Measurements from ENCODE around the gene PPP1R9A.

Gene PPP1R9A

GRCh38 chr7:95322854-95323253, 415.5 kb downstream of the PPP1R9A start:
- TF ChIP-seq POLR2A (IDR thresholded peaks at IDR 0.05; ENCODE audit: low read length) = no peak
- TF ChIP-seq GATA1 (IDR thresholded peaks at IDR 0.05; ENCODE audit: low read depth, low read length) = no peak
- no peak for DNase-seq

- no peak for DNase-seq
- TF ChIP-seq POLR2A (IDR thresholded peaks at IDR 0.05; ENCODE audit: low read length) = no peak
- no peak for TF ChIP-seq GATA1 (IDR thresholded peaks at IDR 0.05; ENCODE audit: low read depth, low read length)
Observed at GRCh38 chr7:95323410-95324129, 416.2 kb downstream of the PPP1R9A start.

GRCh38 chr7:95324431-95324830, 417.0 kb downstream of the PPP1R9A start, which contains the start of gene PON1:
Gene PON1, minus strand, starts transcription at chr7:95324532. Its CDS starts 57 bp downstream, at chr7:95324475.
- DNase-seq = no peak
- TF ChIP-seq POLR2A (IDR thresholded peaks at IDR 0.05; ENCODE audit: low read length) = no peak
- no peak for TF ChIP-seq GATA1 (IDR thresholded peaks at IDR 0.05; ENCODE audit: low read depth, low read length)

GRCh38 chr7:95327356-95327755, 420.0 kb downstream of the PPP1R9A start:
- no peak for DNase-seq
- TF ChIP-seq POLR2A (IDR thresholded peaks at IDR 0.05; ENCODE audit: low read length) (no peak), GATA1 (IDR thresholded peaks at IDR 0.05; ENCODE audit: low read depth, low read length) (no peak)

GRCh38 chr7:95330204-95330960, 423.0 kb downstream of the PPP1R9A start:
- peak; percentile 9 to 19 for DNase-seq
- TF ChIP-seq POLR2A (IDR thresholded peaks at IDR 0.05; ENCODE audit: low read length) = no peak
- TF ChIP-seq GATA1 (IDR thresholded peaks at IDR 0.05; ENCODE audit: low read depth, low read length) = no peak

GRCh38 chr7:95330961-95331337, 423.6 kb downstream of the PPP1R9A start:
- peak in 1 of 2 experiments; percentile 8 for DNase-seq
- no peak for TF ChIP-seq POLR2A (IDR thresholded peaks at IDR 0.05; ENCODE audit: low read length)
- TF ChIP-seq GATA1 (IDR thresholded peaks at IDR 0.05; ENCODE audit: low read depth, low read length) = no peak

- DNase-seq = no peak
- TF ChIP-seq POLR2A (IDR thresholded peaks at IDR 0.05; ENCODE audit: low read length) (no peak), GATA1 (IDR thresholded peaks at IDR 0.05; ENCODE audit: low read depth, low read length) (no peak)
Observed at GRCh38 chr7:95334447-95334846, 427.1 kb downstream of the PPP1R9A start.

- DNase-seq = no peak
- TF ChIP-seq POLR2A (IDR thresholded peaks at IDR 0.05; ENCODE audit: low read length) (no peak), GATA1 (IDR thresholded peaks at IDR 0.05; ENCODE audit: low read depth, low read length) (no peak)
Observed at GRCh38 chr7:95335093-95335492, 427.7 kb downstream of the PPP1R9A start.

GRCh38 chr7:95338832-95339231, 431.4 kb downstream of the PPP1R9A start:
- DNase-seq = no peak
- TF ChIP-seq POLR2A (IDR thresholded peaks at IDR 0.05; ENCODE audit: low read length) (no peak), GATA1 (IDR thresholded peaks at IDR 0.05; ENCODE audit: low read depth, low read length) (no peak)

GRCh38 chr7:95340491-95340890, 433.1 kb downstream of the PPP1R9A start:
- DNase-seq = no peak
- TF ChIP-seq POLR2A (IDR thresholded peaks at IDR 0.05; ENCODE audit: low read length) = no peak
- TF ChIP-seq GATA1 (IDR thresholded peaks at IDR 0.05; ENCODE audit: low read depth, low read length) = no peak

- no peak for TF ChIP-seq POLR2A (IDR thresholded peaks at IDR 0.05; ENCODE audit: low read length)
- TF ChIP-seq GATA1 (IDR thresholded peaks at IDR 0.05; ENCODE audit: low read depth, low read length) = no peak
- no peak for DNase-seq
Observed at GRCh38 chr7:95342029-95342428, 434.6 kb downstream of the PPP1R9A start.

GRCh38 chr7:95342642-95343307, 435.4 kb downstream of the PPP1R9A start:
- DNase-seq = no peak

More at GRCh38 chr7:95342642-95343307, 435.4 kb downstream of the PPP1R9A start:
- TF ChIP-seq GATA1 (IDR thresholded peaks at IDR 0.05; ENCODE audit: low read depth, low read length) = no peak
- no peak for TF ChIP-seq POLR2A (IDR thresholded peaks at IDR 0.05; ENCODE audit: low read length)

Data from erythroblast (primary cell).